HepG2 (cell line): ENCODE data around the gene GALNT10.

Experiments
- ATF1 ChIP-seq: IDR thresholded peaks from 2 replicates; pipeline ENCODE4 v1.6.1; 2016; ENCODE audit warnings: mild to moderate bottlenecking, control low read depth
- BRCA1 ChIP-seq: sonication (generic); formaldehyde crosslinking; IDR thresholded peaks from 2 replicates; pipeline ENCODE4 v1.4.0; 2020; ENCODE audit warnings: missing genetic modification reagents
- CSRNP2 ChIP-seq: sonication (generic); formaldehyde crosslinking; conservative IDR thresholded peaks from 2 replicates; pipeline ENCODE4 v1.8.0; 2022; ENCODE audit warnings: low read depth, missing genetic modification reagents
- CTCF ChIP-seq: sonication (generic); formaldehyde crosslinking; IDR thresholded peaks from 2 replicates; pipeline ENCODE4 v1.5.0; 2020; ENCODE audit warnings: mild to moderate bottlenecking, missing genetic modification reagents, moderate library complexity
- MAFG ChIP-seq: sonication (generic); formaldehyde crosslinking; IDR thresholded peaks from 2 replicates; pipeline ENCODE4 v1.5.1; 2020; ENCODE audit warnings: mild to moderate bottlenecking, missing genetic modification reagents
- NFYB ChIP-seq: sonication (generic); formaldehyde crosslinking; IDR thresholded peaks from 2 replicates; pipeline ENCODE4 v1.4.0; 2020; ENCODE audit warnings: missing genetic modification reagents
- POLR2A ChIP-seq, 2 experiments: IDR thresholded peaks; 2 replicates each; pipeline ENCODE4 v1.6.1; 2011; ENCODE audit warnings: low read depth in 2 of 2, low read length in 2 of 2, mild to moderate bottlenecking in 1 of 2, moderate library complexity in 1 of 2; ENCODE audit not compliant: insufficient read depth in 1 of 2
- SMC3 ChIP-seq: IDR thresholded peaks from 2 replicates; pipeline ENCODE4 v1.6.1; 2011; ENCODE audit warnings: low read length, improper control_type of control experiment
- USF2 ChIP-seq, 2 experiments: sonication (generic) in 1 of 2; formaldehyde crosslinking in 1 of 2; IDR thresholded peaks; 2 replicates each; pipeline versions ENCODE4 v1.5.1 to v1.6.1; 2011 to 2020; ENCODE audit warnings: borderline replicate concordance in 1 of 2, low read depth in 1 of 2, low read length in 1 of 2, mild to moderate bottlenecking in 1 of 2, missing genetic modification reagents in 1 of 2, moderate library complexity in 1 of 2

GRCh38 chr5:154369682-154370081, 179.1 kb downstream of the GALNT10 start:
- TF ChIP-seq SMC3 (no peak), USF2 (IDR thresholded peaks at IDR 0.05; ENCODE audit: low read depth, low read length) (no peak), USF2 (CRISPR knock-in tag; IDR thresholded peaks at IDR 0.05; ENCODE audit: borderline replicate concordance) (no peak), BRCA1 (CRISPR knock-in tag) (no peak), NFYB (CRISPR knock-in tag) (no peak), ATF1 (CRISPR knock-in tag) (no peak), MAFG (CRISPR knock-in tag) (no peak), CTCF (no peak), CSRNP2 (CRISPR knock-in tag) (no peak), POLR2A (IDR thresholded peaks at IDR 0.05; ENCODE audit: insufficient read depth in 1 of 2, low read depth in 2 of 2, low read length in 2 of 2) (no peak)
